Smooth muscle cell (in vitro differentiated cells): ENCODE data around the gene RAB11A. TPM values are rescaled to one million over a fixed set of nuclear protein-coding genes. Genes with fewer than 3 reads are reported as not detected.

Experiments
- DNase-seq: peaks from one replicate; lab custom pipeline; 2025; ENCODE audit not compliant: unreplicated experiment; lab: John Stamatoyannopoulos, UW
- H2AFZ ChIP-seq: fragments of 200-600 bp; sonication (generic); 2 replicates; pipeline ENCODE4 v1.6.0; 2016; ENCODE audit warnings: antibody characterized with exemption, low read depth, mild to moderate bottlenecking
- H3F3A ChIP-seq: fragments of 200-600 bp; sonication (generic); 2 replicates; pipeline ENCODE4 v1.6.0; 2017; ENCODE audit warnings: antibody characterized with exemption, low read depth
- H3K27ac ChIP-seq: fragments of 200-600 bp; sonication (generic); 2 replicates; pipeline ENCODE4 v1.5.1; 2016; ENCODE audit warnings: low read depth, mild to moderate bottlenecking
- H3K27me3 ChIP-seq: fragments of 200-600 bp; sonication (generic); 2 replicates; pipeline ENCODE4 v1.6.1; 2016; ENCODE audit warnings: low read depth, mild to moderate bottlenecking
- H3K36me3 ChIP-seq: fragments of 200-600 bp; sonication (generic); 2 replicates; pipeline ENCODE4 v1.5.1; 2016; ENCODE audit warnings: low read depth
- H3K4me1 ChIP-seq: fragments of 200-600 bp; sonication (generic); 2 replicates; pipeline ENCODE4 v1.5.1; 2016; ENCODE audit warnings: low read depth
- H3K4me2 ChIP-seq: fragments of 200-600 bp; sonication (generic); 2 replicates; pipeline ENCODE4 v1.6.0; 2016; ENCODE audit warnings: mild to moderate bottlenecking
- H3K4me3 ChIP-seq: fragments of 200-600 bp; sonication (generic); 2 replicates; pipeline ENCODE4 v1.5.1; 2016; ENCODE audit warnings: mild to moderate bottlenecking
- H3K79me2 ChIP-seq: fragments of 200-600 bp; sonication (generic); 2 replicates; pipeline ENCODE4 v1.6.0; 2016; ENCODE audit warnings: low read depth, mild to moderate bottlenecking
- H3K9ac ChIP-seq: fragments of 200-600 bp; sonication (generic); 2 replicates; pipeline ENCODE4 v1.6.0; 2016; ENCODE audit warnings: low read depth
- H3K9me3 ChIP-seq: fragments of 200-600 bp; sonication (generic); replicated peaks from 2 replicates; pipeline ENCODE4 v1.5.1; 2016; ENCODE audit warnings: low read depth
- H4K20me1 ChIP-seq: fragments of 200-600 bp; sonication (generic); 2 replicates; pipeline ENCODE4 v1.6.0; 2016; ENCODE audit warnings: low read depth
- CTCF ChIP-seq: fragments of 200-600 bp; sonication (generic); IDR thresholded peaks from 2 replicates; pipeline ENCODE4 v1.5.1; 2017; ENCODE audit warnings: borderline replicate concordance, mild to moderate bottlenecking, antibody characterized with exemption; ENCODE audit not compliant: insufficient read depth, poor library complexity, severe bottlenecking
- WGBS: methylation state at CpG from one replicate; pipeline ENCODE4 v1.1.7; 2016; ENCODE audit warnings: low lambda C conversion rate; 5-methylcytosine and 5-hydroxymethylcytosine counted together
- polyA plus RNA-seq: library from polyadenylated mRNA; unstranded; fragments of >200 nt; fragmentation: Nextera tagmentation; extraction: Ambion mirVana; gene quantifications from 2 replicates; pipeline ENCODE4 v1.2.1, GENCODE V29; 2016
- total RNA-seq: library from RNA; depleted of rRNA; stranded (reverse); fragments of >200 nt; gene quantifications from 2 replicates; pipeline ENCODE4 v1.2.3, GENCODE V29; 2014

The RAB11A gene
- total and polyA plus RNA-seq, 2 experiments from 2014 or later: 206 to 300 TPM

- no peaks in the 10 kb centered on the region for H3K27me3 ChIP-seq
- no peak for TF ChIP-seq CTCF
- H3K4me3 ChIP-seq: no peak overlapping the region
- H3K79me2 ChIP-seq: no peaks in the 10 kb centered on the region
- no peaks in the 10 kb centered on the region for H3K36me3 ChIP-seq
- H4K20me1 ChIP-seq: peaks cover 34% of the 10 kb centered on the region
- H3K9ac ChIP-seq: no peak overlapping the region
- 68% methylated on average over 6 of the region's 6 CpGs for WGBS
- no peaks in the 10 kb centered on the region for H3K4me1 ChIP-seq
- no peak overlapping the region for H2AFZ ChIP-seq
- no peak overlapping the region for H3K4me2 ChIP-seq
- H3K9me3 ChIP-seq: no peaks in the 10 kb centered on the region
- no peak overlapping the region for H3K27ac ChIP-seq
- H3F3A ChIP-seq: no peaks in the 10 kb centered on the region
- DNase-seq: no peak
These were observed 34.2 kb downstream of the RAB11A start for GRCh38 chr15:65903296-65904073.

GRCh38 chr15:65904301-65904700 lies 35.0 kb downstream of the RAB11A start:
- H3K27me3 ChIP-seq: no peaks in the 10 kb centered on the region
- H3K4me3 ChIP-seq: no peak overlapping the region
- peaks cover 39% of the 10 kb centered on the region for H4K20me1 ChIP-seq
- no peak overlapping the region for H3K4me2 ChIP-seq
- no peaks in the 10 kb centered on the region for H3K79me2 ChIP-seq
- H3K9ac ChIP-seq: no peak overlapping the region
- no peaks in the 10 kb centered on the region for H3K9me3 ChIP-seq
- no peaks in the 10 kb centered on the region for H3K4me1 ChIP-seq
- TF ChIP-seq CTCF: no peak
- no peak for DNase-seq
- 91% methylated on average over 4 of the region's 4 CpGs for WGBS
- no peaks in the 10 kb centered on the region for H3K36me3 ChIP-seq
- H2AFZ ChIP-seq: no peak overlapping the region
- no peaks in the 10 kb centered on the region for H3F3A ChIP-seq
- no peak overlapping the region for H3K27ac ChIP-seq

GRCh38 chr15:65906396-65906795 lies 37.1 kb downstream of the RAB11A start:
- Histone ChIP-seq H3F3A (no peaks in the 10 kb centered on the region), H3K36me3 (no peaks in the 10 kb centered on the region), H3K4me2 (no peak overlapping the region), H2AFZ (no peak overlapping the region), H3K27me3 (no peaks in the 10 kb centered on the region), H3K79me2 (no peaks in the 10 kb centered on the region), H3K9ac (no peak overlapping the region), H3K4me3 (no peak overlapping the region), H4K20me1 (peaks cover 51% of the 10 kb centered on the region), H3K27ac (peak overlapping the region; percentile 44), H3K9me3 (no peaks in the 10 kb centered on the region), H3K4me1 (no peaks in the 10 kb centered on the region)
- 64% methylated on average over 1 of the region's 1 CpG for WGBS
- TF ChIP-seq CTCF: no peak
- no peak for DNase-seq

DNA sequence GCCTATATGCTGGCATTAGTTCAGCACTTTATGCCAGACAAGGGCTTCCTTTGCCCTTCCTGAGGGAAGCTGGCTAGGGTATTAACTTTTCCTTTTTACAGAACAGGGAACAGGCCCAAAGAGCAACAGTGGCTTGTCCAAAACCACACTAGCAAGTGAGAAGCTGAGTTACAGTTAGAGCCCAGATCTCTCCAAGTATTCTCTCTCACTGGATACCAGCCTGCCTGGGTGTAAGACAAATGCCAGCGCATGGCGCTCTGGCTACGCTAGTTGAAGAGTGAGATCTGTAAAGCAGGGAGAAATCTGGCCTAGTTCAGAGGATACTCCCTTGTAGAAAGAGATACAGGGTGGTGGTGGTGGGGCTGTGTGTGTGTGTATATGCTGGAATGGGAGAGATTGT lies 38.4 kb downstream of the RAB11A start:
- Histone ChIP-seq H3K9me3 (no peaks in the 10 kb centered on the region), H3K79me2 (no peaks in the 10 kb centered on the region), H3F3A (no peaks in the 10 kb centered on the region), H3K27me3 (no peaks in the 10 kb centered on the region), H3K9ac (no peak overlapping the region), H3K4me1 (no peaks in the 10 kb centered on the region), H3K4me3 (no peak overlapping the region), H2AFZ (no peak overlapping the region), H3K36me3 (no peaks in the 10 kb centered on the region), H4K20me1 (peaks cover 53% of the 10 kb centered on the region), H3K27ac (no peak overlapping the region), H3K4me2 (no peak overlapping the region)
- WGBS: 97% methylated on average over 3 of the region's 3 CpGs
- no peak for TF ChIP-seq CTCF
- no peak for DNase-seq
